Calu3 (cell line): ENCODE measurements around the gene PDIA5. TPM values are rescaled to one million over a fixed set of nuclear protein-coding genes. Genes with fewer than 3 reads are reported as not detected.

Experiments
- BruUV-seq: library from RNA; stranded (reverse); fragments of 400-500 nt; replicated peaks from 2 replicates; lab custom pipeline; 2021; lab: Mats Ljungman, UMichigan
- CTCF ChIA-PET: fragments of 300-600 bp; sonication (Branson Sonifier 250); formaldehyde crosslinking; loops from one replicate; lab custom pipeline; 2022; ENCODE audit warnings: antibody characterized with exemption; lab: Charles Lee
- DNase-seq: peaks from one replicate; pipeline ENCODE4 v3.0.0; 2022
- H3K27ac Mint-ChIP-seq: one replicate; pipeline ENCODE4 v1.8.0; 2022; ENCODE audit warnings: mixed read lengths; ENCODE audit not compliant: unreplicated experiment
- H3K27me3 Mint-ChIP-seq: one replicate; pipeline ENCODE4 v1.8.0; 2022; ENCODE audit warnings: mixed read lengths; ENCODE audit not compliant: unreplicated experiment
- H3K36me3 Mint-ChIP-seq: one replicate; pipeline ENCODE4 v1.8.0; 2022; ENCODE audit warnings: mild to moderate bottlenecking, moderate library complexity, mixed read lengths; ENCODE audit not compliant: insufficient read depth, unreplicated experiment
- H3K4me1 Mint-ChIP-seq: one replicate; pipeline ENCODE4 v1.8.0; 2022; ENCODE audit warnings: mild to moderate bottlenecking, low read depth, mixed read lengths; ENCODE audit not compliant: unreplicated experiment
- H3K4me3 Mint-ChIP-seq: one replicate; pipeline ENCODE4 v1.8.0; 2022; ENCODE audit warnings: mild to moderate bottlenecking, low read depth, moderate library complexity, mixed read lengths; ENCODE audit not compliant: unreplicated experiment
- H3K9me3 Mint-ChIP-seq: one replicate; pipeline ENCODE4 v1.8.0; 2022; ENCODE audit warnings: low read depth, mixed read lengths; ENCODE audit not compliant: unreplicated experiment
- CTCF ChIP-seq: fragments of 200-600 bp; IDR thresholded peaks from one replicate; pipeline ENCODE4 v1.8.0; 2022; ENCODE audit warnings: antibody characterized with exemption; ENCODE audit not compliant: unreplicated experiment
- intact Hi-C: fragments of 100-400 bp; cut with micrococcal nuclease; formaldehyde crosslinking; loops from one replicate; pipeline ENCODE4 v1.10.0; 2022; ENCODE audit not compliant: unreplicated experiment
- total RNA-seq: library from RNA; stranded (reverse); gene quantifications from 2 replicates; pipeline ENCODE4 v1.2.3, GENCODE V29; 2022

PDIA5 gene
- total RNA-seq, 1 experiment from 2014 or later, result 31.6 TPM

- H3K4me1 Mint-ChIP-seq, result peaks cover 8% of the 10 kb centered on the region
- no peak overlapping the region for H3K4me3 Mint-ChIP-seq
- no peak overlapping the region for H3K27ac Mint-ChIP-seq
- CTCF ChIA-PET, result no interaction called here
- TF ChIP-seq CTCF, result no peak
- intact Hi-C loops, result no loop called here
- DNase-seq, result no peak
- H3K27me3 Mint-ChIP-seq, result no peaks in the 10 kb centered on the region
- peaks cover 13% of the 10 kb centered on the region for H3K36me3 Mint-ChIP-seq
- H3K9me3 Mint-ChIP-seq, result no peaks in the 10 kb centered on the region
- BruUV-seq, result no TSS peak
Measured at GRCh38 chr3:123154020-123154985, 87.5 kb downstream of the PDIA5 start.

GRCh38 chr3:123155471-123156011 is 88.7 kb downstream of the PDIA5 start:
- BruUV-seq, result no TSS peak
- DNase-seq, result no peak
- Mint-ChIP-seq H3K4me1 (peaks cover 8% of the 10 kb centered on the region), H3K27ac (no peak overlapping the region), H3K9me3 (no peaks in the 10 kb centered on the region), H3K27me3 (no peaks in the 10 kb centered on the region), H3K36me3 (peaks cover 13% of the 10 kb centered on the region), H3K4me3 (no peak overlapping the region)
- no peak for TF ChIP-seq CTCF
- CTCF ChIA-PET, result no interaction called here
- intact Hi-C loops, result no loop called here

GRCh38 chr3:123156276-123156995 is 89.6 kb downstream of the PDIA5 start:
- Mint-ChIP-seq H3K27ac (no peak overlapping the region), H3K4me1 (peaks cover 8% of the 10 kb centered on the region), H3K9me3 (no peaks in the 10 kb centered on the region), H3K36me3 (peaks cover 13% of the 10 kb centered on the region), H3K27me3 (no peaks in the 10 kb centered on the region), H3K4me3 (no peak overlapping the region)
- CTCF ChIA-PET, result no interaction called here
- no peak for DNase-seq
- intact Hi-C loops, result no loop called here
- BruUV-seq, result no TSS peak
- TF ChIP-seq CTCF, result no peak

- Mint-ChIP-seq H3K4me3 (no peak overlapping the region), H3K36me3 (peaks cover 13% of the 10 kb centered on the region), H3K9me3 (no peaks in the 10 kb centered on the region), H3K27me3 (no peaks in the 10 kb centered on the region), H3K4me1 (peaks cover 8% of the 10 kb centered on the region), H3K27ac (no peak overlapping the region)
- BruUV-seq, result no TSS peak
- intact Hi-C loops, result no loop called here
- CTCF ChIA-PET, result interaction anchor here (0.7 to 1.4 kb wide), 2 partner anchors 45 to 1602 kb away, joined by 3 read pairs; partner anchors contain the start of gene SEC22A
- TF ChIP-seq CTCF, result no peak
- DNase-seq, result no peak
Measured at GRCh38 chr3:123157209-123157597, 90.4 kb downstream of the PDIA5 start.
